NCI-H2171 treated with DMSO at 0.1 percent for 48 hours (cell line): ENCODE results near the gene TRIO.
A peak's percentile ranks its signal among the peaks of the same experiment; 100 is the strongest.
"Not testable (repeated sequence)": the region's sequence is repeated elsewhere in the genome, so short reads cannot be mapped to it uniquely, and the experiment has no call there.

Experiments used
- DNase-seq: peaks from one replicate; lab custom pipeline; 2025; lab: John Stamatoyannopoulos, UW

Gene TRIO

DNA sequence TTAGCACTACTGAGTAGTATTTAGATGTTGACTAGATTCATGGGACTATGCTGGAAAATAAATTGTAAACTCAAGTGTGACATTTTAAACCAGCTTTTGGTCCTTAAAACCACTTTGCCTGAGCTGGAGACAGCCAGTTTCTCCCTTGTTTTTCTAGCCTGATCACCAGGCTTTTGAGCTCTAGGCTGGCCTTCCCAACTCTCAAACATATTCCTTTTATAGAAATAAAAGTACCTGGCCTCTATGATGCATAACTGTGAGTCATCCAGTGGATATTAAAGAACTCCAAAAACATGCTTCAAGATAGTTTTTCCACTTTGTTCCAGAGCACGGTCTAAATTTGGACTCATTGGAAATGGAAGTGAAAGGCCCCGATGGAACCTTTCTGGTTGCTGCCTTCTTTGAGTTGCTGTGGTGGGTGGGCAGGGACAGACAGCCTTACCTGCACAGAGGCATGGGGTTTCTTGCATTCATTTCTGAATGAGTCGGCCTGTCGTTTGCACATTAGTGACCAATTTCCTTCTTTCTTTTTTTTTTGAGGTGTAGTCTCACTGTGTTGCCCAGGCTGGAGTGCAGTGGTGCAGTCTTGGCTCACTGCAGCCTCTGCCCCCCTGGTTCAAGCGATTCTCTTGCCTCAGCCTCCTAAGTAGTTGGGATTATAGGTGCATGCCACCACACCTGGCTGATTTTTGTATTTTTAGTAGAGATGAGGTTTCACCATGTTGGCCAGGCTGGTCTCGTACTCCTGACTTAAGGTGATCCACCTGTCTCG, 43.1 kb downstream of the TRIO start:
- DNase-seq = no peak

DNA sequence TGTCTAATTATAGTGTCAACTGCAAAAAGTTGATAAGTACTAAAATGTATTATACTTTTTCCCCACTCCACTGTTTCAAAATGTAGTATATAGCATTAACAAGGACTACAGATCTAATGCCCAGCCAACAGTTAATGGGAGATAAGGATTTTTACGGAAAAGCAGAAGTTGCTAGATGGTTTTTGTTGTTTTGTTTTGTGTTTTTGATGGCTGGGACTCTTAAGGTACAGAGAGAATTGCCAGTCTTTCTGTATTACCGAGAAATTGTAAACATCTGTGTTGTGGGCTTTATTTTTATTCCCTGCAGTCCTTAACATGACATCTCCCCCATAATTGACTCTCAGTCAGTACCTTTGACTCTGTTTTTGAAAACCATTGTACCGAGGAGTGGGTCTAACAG, 44.0 kb downstream of the TRIO start:
- DNase-seq = no peak

DNA sequence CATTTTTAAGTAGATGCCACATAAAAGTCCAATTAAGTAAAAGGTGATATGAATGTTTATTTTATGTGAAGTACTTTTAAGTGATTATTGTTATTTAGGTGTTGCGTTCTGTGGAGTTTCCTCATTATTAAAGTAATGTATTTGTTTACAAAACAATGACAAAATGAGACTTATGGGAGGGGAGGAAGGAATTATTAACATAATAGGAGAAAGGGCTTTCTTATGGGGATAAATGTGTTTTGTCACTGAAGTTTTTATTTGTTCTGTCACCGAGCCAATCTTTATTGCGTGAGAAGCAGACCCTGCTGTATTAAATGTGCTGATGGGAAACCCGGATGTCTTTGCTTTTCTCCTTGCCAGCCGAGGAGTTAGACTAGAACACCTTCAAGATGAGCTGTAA, 44.5 kb downstream of the TRIO start:
- DNase-seq = no peak

DNA sequence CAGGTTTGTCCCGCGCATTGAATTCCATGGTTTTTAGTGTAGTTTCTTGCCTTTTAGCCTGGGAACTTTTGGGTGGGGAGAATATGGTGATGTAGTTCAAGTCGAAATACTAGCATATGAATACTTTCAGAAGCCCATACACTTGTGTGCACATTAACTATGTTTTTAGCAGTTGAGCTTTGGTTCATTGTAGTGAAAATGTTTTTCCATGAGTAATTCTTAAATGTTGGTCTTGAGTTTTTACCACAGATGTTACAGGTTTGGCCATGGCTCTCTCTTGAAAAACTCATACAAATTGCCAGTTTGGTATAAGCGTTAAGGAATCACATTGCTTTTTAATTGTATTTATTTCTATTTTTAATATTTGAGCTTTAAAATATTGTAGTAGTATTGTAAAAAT, 45.6 kb downstream of the TRIO start:
- DNase-seq = no peak

DNA sequence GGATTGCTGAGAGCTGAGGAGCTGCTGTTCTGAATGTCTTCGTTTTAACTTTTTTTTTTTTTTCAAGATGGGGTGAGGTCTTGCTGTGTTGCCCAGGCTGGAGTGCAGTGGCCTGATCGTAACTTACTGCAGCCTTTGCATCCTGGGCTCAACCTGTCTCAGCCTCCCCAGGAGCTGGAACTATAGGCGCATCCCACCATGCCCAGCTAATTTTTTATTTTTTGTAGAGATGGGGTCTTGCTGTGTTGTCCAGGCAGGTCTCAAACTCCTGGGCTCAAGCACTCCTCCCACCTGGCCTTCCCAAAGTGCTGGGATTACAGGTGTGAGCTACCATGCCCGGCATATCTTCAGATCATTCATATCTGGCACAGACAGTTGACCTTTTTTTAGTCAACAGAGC, 46.5 kb downstream of the TRIO start:
- DNase-seq = no peak

DNA sequence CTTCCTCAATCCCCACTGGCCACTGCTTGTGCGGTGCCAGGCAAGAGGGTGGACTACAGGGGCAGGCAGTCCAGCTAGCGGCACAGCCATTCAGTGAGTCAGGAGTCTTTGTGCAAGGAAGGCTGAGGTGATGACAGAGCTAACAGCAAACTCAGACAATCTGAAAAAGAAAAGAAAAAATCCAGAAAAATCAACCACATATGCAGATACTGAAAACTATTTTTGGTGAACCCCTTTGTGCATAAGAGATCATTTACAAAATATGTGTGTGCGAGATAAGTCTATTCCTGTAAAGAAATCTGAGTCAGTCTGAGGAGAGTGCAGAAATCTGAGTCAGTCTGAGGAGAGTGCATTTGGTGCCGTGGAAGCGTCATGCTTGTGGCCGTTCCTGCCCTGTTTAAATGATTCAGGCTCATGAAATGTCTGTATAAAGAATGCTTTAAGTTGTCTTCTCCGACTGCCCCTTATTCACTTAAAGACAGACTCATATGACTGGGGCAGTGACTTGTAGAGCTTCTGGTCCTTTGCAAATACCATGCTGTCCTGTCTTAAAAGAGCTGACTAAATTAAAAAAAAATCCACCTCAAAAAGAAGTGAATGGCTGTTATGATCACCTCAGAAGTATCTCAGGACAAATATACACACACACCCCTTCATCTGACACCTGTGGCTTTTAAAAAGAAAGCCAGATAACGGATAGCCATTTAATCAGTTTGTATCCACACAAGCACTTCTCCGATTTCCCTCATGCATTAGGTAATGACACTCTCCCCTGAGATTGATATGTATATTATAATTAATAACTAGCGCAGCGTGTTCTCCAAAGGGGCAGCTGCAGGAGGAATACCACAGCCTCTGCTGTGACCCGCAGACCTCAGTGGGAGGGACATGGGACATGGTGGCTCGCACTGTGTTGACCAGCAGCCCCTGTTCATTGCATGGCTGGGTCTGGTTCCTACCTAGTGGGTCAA, 47.3 kb downstream of the TRIO start:
- DNase-seq = peak; percentile 70

DNA sequence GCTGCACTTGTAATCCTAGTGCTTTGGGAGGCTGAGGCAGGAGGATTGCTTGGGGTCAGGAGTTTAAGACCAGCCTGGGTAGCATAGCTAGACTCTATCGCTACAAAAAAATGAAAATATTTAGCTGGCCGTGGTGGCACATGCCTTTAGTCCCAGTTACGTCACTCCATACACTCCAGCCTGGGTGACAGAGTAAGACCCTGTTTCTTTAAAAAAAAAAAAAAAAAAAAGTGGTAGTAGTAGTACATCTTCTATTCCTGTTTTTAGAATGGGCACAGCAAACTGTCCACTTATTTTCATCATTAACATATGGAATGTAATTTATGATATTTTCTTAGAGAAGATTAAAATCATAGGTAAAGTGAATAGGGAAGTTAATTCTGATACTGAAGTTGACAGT, 48.2 kb downstream of the TRIO start:
- DNase-seq = no peak

DNA sequence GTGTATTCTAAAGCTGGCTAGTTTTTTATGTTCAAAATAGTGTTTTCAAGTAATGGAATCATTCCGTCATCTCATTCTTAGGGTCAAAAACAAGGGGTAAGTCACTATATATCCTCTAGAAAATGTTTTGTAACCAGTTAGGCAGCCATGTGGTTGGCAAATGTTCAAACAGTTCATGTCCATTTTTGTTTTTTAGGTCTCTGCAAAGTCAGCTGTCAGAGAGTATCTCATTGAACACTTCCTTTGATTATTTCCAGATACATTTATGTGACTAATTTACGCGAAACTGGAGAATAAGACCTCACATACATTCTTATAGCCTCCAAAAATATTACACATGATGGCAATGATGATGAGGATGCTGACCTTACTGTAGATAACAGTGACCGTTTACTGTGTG, 50.4 kb downstream of the TRIO start:
- DNase-seq = no peak

DNA sequence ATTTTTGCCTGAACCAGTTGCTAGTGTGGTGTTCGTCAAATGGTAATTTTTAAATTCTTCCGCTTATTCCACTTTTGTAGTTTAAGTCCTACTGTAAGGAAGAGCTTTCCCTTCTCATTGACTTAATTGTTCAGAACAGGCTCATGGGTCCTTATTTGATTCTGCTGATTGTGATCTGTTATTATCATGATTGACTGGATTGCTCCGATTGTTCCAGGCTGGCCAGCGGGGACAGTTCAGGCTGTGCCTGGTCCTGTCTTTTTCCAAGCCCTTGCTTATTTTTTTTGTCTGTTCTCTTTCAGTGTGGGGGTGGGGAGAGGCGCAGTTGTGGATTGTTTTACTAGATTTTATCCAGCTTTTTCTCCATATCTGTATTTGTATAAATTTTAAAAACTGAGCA, 52.4 kb downstream of the TRIO start:
- DNase-seq = no peak

DNA sequence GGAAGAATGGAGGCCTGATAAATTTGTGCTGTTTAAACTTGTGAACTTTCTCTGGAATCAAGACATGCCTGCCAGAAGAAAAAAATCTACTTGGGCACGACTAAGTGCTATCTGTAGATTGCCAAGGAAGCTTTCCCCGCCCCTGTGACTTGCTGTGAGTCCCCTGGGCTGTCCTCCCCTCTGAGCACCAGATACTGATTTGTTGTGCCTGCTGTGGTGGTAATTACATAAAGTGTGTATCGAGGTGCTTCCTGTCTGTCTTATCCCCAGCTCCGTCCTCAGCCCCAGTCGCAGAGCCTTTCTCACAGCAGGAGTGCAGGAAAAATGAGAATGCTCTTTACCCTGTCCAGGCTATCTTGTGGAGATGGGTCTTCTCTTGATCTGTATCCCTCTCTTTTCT, 53.9 kb downstream of the TRIO start:
- peak; percentile 64 for DNase-seq

DNA sequence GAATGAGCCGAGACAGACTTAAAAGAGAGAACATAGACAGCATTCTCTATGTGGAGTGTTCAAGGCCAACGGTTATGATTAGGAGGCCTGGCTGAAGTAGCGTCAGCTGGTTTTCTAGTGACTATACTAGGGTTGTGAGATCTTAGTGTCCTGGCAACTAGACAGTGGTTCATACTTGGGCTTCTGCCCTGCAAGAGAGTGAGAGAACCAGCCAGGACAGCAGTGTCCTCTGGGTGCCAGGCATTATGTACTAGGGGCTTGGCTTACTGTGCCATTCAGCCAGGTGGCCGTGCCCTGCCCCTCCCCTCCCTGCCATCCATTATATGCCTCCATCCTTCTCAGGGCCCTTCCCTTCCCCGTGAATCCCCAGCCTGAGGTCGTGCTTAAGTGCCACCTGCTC, 56.8 kb downstream of the TRIO start:
- DNase-seq = peak; percentile 52

DNA sequence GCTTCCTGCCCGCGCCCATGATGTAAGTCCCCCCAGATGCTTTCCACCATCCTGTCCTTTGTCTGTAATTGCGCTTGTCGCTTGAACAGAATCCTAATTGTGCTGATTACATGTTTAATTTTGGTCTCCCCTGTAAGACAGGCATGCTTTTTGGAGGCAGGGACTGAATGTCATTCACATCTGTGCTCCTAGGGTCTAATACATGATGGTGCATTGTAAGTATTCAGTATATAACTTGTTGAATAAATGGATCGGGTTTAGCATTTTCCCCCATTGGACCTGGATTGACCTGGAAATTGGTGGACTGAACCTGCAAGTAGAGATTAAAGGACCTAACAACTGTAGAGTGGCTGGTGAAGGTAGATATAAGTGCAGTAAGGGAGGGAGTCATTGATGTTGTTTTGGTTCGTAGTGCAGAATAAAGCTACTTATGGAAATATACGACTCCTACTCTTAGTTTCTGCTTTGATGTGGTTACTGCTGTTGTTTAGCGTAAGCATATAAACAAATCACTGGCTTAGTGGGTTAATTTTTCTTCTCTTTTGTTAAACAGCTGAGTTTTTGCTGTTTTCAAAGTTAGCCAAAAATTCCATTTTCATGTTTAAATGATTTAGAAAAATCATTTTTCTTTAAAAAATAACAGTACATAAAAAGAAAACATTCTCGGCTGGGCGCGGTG, 57.3 kb downstream of the TRIO start:
- DNase-seq = no peak

DNA sequence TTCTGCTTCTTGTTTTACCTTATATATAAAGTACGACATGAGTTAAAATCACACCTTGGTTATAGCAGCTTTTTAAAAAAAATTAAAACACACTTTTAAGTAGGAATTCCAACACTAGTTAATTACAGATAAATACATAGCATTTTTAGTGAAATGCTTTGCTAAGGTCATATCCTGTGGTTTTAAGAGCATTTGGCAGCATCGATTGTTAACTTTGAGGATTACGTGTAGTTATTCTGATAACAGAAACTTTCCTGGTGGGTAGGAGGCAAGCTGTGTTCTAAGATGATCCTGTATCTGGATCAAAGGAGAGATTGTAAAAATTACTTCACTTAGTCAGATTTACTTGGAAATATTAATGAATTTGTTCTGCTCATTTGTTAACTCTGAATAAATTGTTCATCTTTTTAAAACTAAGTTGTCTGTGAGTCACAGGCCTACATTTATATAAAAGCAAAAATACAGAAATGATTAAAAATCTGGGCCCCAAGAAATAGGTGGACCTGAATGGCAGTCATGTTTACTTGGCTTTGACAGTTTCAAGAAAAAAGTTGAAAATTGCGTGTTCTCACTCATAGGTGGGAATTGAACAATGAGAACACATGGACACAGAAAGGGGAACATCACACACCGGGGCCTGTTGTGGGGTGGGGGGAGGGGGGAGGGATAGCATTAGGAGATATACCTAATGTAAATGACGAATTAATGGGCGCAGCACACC, 58.3 kb downstream of the TRIO start:
- DNase-seq = no peak

DNA sequence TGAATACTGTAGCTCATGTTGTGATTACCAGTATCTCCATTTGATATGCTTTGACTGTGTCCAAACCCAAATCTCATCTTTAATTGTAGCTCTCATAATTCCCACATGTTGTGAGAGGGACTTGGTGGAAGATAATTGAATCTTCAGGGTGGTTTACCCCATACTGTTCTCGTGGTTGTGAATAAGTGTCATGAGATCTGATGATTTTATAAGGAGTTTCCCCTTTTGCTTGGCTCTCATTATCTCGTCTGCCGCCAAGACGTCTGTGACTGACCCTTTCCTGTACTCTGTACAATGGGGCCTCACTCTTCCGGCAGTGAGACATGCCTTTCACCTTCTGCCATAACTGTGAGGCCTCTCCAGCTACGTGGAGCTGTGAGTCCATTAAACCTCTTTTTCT, 59.3 kb downstream of the TRIO start:
- no peak for DNase-seq

DNA sequence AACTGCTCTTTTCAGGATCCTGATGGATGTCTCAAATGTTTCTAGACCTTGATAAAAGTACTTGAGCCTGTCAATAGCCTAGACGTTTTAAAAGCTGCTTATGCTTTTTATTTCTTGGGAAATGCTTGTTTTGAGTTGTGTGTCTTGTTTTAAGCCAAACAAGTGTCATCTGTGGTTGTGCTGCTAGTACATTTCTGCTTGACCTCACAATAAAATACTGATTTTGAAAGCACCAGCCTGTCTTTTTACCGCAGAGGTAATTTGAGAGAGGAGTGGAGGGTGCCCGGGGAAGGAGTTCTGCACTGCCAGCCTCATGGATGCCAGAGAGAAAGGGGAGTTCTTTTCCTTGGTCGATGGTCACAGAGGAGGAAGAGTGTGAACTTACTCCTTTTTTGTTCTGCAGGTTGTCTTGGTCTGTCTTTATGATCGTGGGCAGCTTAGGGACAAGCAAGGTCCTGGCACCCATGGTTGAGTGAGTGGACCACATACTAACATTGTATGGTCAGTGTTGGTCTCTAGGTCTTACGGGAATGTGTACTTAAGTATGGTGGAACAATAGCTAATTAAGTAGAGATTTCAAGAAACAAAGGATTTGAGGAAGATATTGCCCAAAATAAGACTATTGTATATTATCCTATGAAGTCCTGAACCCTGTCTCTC, 61.0 kb downstream of the TRIO start:
- DNase-seq = peak; percentile 69

DNA sequence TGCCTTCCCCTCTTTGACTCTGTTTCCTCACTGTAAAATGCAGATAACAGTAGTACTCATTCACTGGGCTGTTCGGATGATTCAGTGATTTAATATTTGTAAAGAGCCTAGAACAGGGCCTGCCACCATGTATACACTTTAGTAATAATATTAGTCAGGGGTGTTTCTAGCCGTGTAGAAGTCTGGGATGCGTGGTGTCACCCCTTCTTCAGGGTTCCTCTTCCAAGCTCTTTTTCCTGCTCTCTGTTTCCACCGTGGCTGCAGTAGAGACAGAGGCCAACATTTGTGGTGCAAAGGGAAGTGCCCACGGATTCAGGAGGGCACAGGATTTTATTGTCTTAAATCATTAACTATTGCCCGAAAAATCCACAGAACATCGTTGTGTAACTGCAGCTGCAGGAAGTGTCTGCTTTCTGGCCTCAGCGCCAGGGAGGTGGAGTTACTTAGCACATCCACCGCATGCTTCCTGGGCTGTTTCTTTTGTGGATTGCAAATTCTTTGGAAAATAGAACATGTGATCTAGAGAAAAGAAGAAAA, 61.7 kb downstream of the TRIO start:
- DNase-seq = no peak

DNA sequence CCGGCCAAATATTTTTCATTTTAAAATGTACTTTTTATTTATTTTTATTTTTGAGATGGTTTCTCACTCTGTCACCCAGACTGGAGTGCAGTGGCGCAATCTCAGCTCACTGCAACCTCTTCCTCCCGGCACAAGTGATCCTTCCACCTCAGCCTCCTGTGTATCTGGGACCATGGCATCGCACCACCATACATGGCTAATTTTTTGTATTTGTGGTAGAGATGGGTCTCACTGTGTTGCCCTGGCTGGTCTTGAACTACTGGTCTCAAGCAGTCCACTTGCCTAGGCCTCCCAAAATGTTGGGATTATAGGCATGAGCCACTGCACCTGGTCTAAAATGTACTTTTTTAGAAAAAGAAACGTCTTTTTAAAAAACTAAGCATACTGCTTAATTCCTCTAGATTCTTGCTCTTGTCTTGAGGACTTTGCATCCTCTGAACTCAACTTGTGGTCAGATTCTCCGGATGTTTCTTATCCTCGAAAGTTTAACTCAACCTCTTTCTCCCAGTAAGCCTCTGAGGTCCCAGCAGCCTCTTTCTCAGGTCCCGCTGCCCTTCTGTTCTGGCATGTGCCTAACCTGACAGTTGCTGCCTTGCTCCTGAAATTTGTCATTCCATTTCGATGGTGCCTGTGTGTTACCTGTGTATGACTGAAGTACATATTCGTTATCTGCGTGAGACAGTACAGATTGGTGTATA, 63.0 kb downstream of the TRIO start:
- no peak for DNase-seq

DNA sequence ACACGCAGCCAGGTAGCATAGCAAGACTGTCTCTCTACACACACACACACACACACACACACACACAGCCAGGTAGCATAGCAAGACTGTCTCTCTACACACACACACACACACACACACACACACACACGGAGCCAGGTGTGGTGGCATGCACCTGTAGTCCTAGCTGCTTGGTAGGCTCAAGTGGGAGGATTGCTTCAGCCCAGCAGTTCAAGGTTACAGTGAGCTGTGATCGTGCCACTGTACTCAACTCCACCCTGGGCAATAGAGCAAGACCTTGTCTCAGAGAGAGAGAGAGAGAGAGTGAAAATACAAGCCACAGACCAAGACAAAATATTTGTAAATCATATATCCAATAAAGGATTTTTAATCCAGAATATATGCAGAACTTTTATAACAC, 64.3 kb downstream of the TRIO start:
- not testable (repeated sequence) for DNase-seq

DNA sequence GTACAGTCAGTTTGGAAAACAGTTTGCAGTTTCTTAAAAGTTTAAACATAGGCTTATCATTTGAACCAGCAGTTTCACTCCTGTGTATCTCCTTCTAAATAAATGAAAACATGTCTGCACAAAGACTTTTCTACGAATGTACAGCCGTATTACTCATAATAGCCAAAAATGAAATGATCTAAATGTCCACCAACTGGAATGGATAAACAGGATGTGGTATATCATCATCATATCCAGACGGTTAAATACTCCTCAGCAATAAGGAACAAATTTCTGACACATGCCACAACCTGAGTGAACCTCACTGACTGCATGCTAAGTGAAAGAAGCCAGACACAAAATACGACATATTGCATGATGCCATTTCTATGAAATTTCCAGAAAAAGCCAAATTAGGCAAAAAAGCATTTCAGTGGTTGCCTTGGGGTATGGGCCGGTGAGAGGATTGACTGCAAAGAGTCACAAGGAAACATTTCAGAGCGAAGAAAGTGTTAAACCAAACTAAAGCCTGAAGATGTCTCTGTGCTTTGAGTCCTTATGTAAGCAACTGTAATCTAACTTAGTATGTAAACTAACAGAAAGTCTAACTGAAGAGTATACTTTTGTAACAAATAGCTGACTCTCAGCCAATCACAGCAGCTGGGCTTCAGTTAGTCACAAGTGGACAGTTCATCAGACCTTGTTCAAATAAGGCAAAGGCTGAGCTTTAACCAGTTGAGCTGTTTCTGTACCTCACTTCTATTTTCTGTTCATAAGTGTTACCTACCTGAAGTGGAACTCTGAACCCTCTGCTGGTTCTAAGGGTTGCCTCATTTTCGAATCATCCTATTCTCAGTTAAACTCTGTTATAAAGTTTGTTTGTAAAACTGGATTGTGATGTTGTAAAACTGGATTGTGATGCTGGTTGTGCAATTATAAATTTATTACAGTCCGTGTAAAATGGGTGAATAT, 65.2 kb downstream of the TRIO start:
- no peak for DNase-seq
